HUES6 (cell line): ENCODE measurements around the gene USHBP1.
"Not testable (repeated sequence)": the region's sequence is repeated elsewhere in the genome, so short reads cannot be mapped to it uniquely, and the experiment has no call there.

ENCODE experiments used
- H3K27ac ChIP-seq: 2 replicates; pipeline ENCODE4 v1.7.0; 2013; ENCODE audit warnings: low read depth, mild to moderate bottlenecking, low read length, inconsistent platforms
- H3K27me3 ChIP-seq: 2 replicates; pipeline ENCODE4 v1.6.1; 2013; ENCODE audit warnings: low read length; ENCODE audit not compliant: control insufficient read depth, insufficient read depth
- H3K36me3 ChIP-seq: 2 replicates; pipeline ENCODE4 v1.6.1; 2013; ENCODE audit warnings: low read length; ENCODE audit not compliant: control insufficient read depth, insufficient read depth
- H3K4me1 ChIP-seq: 2 replicates; pipeline ENCODE4 v1.6.1; 2013; ENCODE audit warnings: low read length; ENCODE audit not compliant: control insufficient read depth, insufficient read depth
- H3K4me3 ChIP-seq: 2 replicates; pipeline ENCODE4 v1.5.1; 2013; ENCODE audit warnings: low read depth, low read length
- H3K9ac ChIP-seq: one replicate; pipeline ENCODE4 v1.6.1; 2013; ENCODE audit warnings: mild to moderate bottlenecking, low read length
- H3K9me3 ChIP-seq: 2 replicates; pipeline ENCODE4 v1.6.1; 2013; ENCODE audit warnings: low read depth, low read length; ENCODE audit not compliant: control insufficient read depth, insufficient read depth

Gene USHBP1

GRCh38 chr19:17281391-17282304, 17.1 kb upstream of the USHBP1 start, which contains the start of gene ANKLE1:
ANKLE1 (plus strand) TSS chr19:17281901; CDS start chr19:17281921, 20 bp downstream.
- H3K9ac ChIP-seq = peak within 1 kb of the TSS; percentile 14
- H3K27ac ChIP-seq = no peak within 1 kb of the TSS
- peaks cover 5% of the 10 kb centered on the region; the same call in 1 of the 2 replicates for H3K9me3 ChIP-seq
- H3K27me3 ChIP-seq = peaks cover 12% of the 10 kb centered on the region; the same call in 1 of the 2 replicates
- peak within 1 kb of the TSS; percentile 44 for H3K4me3 ChIP-seq
- H3K36me3 ChIP-seq = peaks cover 36% of the 10 kb centered on the region
- peaks cover 6% of the 10 kb centered on the region; the same call in 1 of the 2 replicates for H3K4me1 ChIP-seq

- Histone ChIP-seq H3K27me3 (peaks cover 12% of the 10 kb centered on the region; the same call in 1 of the 2 replicates), H3K36me3 (peaks cover 51% of the 10 kb centered on the region)
These were observed 14.9 kb upstream of the USHBP1 start for GRCh38 chr19:17279436-17279835.

GRCh38 chr19:17275441-17276175, 11.1 kb upstream of the USHBP1 start:
- peaks cover 71% of the 10 kb centered on the region for H3K36me3 ChIP-seq
- no peak overlapping the region for H3K4me3 ChIP-seq
- no peaks in the 10 kb centered on the region for H3K27me3 ChIP-seq
- no peaks in the 10 kb centered on the region for H3K9me3 ChIP-seq
- H3K27ac ChIP-seq = no peak overlapping the region
- H3K9ac ChIP-seq = no peak overlapping the region
- H3K4me1 ChIP-seq = no peaks in the 10 kb centered on the region

More at GRCh38 chr19:17279436-17279835, 14.9 kb upstream of the USHBP1 start:
- Histone ChIP-seq H3K4me1 (peaks cover 6% of the 10 kb centered on the region; the same call in 1 of the 2 replicates), H3K27ac (no peak overlapping the region), H3K9ac (no peak overlapping the region), H3K4me3 (no peak overlapping the region), H3K9me3 (no peaks in the 10 kb centered on the region)

GRCh38 chr19:17274892-17275291, 10.3 kb upstream of the USHBP1 start:
- H3K27me3 ChIP-seq, H3K4me3 ChIP-seq, H3K27ac ChIP-seq, H3K9me3 ChIP-seq, H3K9ac ChIP-seq, H3K4me1 ChIP-seq: not testable (repeated sequence)
- peaks cover 76% of the 10 kb centered on the region for H3K36me3 ChIP-seq

- peaks cover 10% of the 10 kb centered on the region for H3K4me1 ChIP-seq
- no peak overlapping the region for H3K4me3 ChIP-seq
- H3K36me3 ChIP-seq = peaks cover 33% of the 10 kb centered on the region
- no peaks in the 10 kb centered on the region for H3K9me3 ChIP-seq
- H3K9ac ChIP-seq = no peak overlapping the region
- H3K27me3 ChIP-seq = no peaks in the 10 kb centered on the region
- no peak overlapping the region for H3K27ac ChIP-seq
These were observed 4.2 kb upstream of the USHBP1 start for GRCh38 chr19:17268754-17269153.

GRCh38 chr19:17266975-17267788, 2.6 kb upstream of the USHBP1 start, which contains the start of gene BABAM1:
BABAM1 (plus strand) TSS chr19:17267443; CDS start chr19:17268807, 1,364 bp downstream.
- Histone ChIP-seq H3K27me3 (no peaks in the 10 kb centered on the region), H3K9ac (peak within 1 kb of the TSS; percentile 95), H3K27ac (peak within 1 kb of the TSS; percentile 61), H3K4me3 (peak within 1 kb of the TSS; percentile 91), H3K4me1 (peaks cover 10% of the 10 kb centered on the region), H3K9me3 (no peaks in the 10 kb centered on the region), H3K36me3 (peaks cover 27% of the 10 kb centered on the region)

- H3K4me3 ChIP-seq = 0 out of 2 replicates have a peak overlapping the region, but pooled peaks have one; percentile 14
- H3K36me3 ChIP-seq = peaks cover 21% of the 10 kb centered on the region
- H3K9ac ChIP-seq = no peak overlapping the region
- H3K27ac ChIP-seq = no peak overlapping the region
- peaks cover 10% of the 10 kb centered on the region for H3K4me1 ChIP-seq
- no peaks in the 10 kb centered on the region for H3K27me3 ChIP-seq
- no peaks in the 10 kb centered on the region for H3K9me3 ChIP-seq
These were observed 2.0 kb upstream of the USHBP1 start for GRCh38 chr19:17266589-17266974.

GRCh38 chr19:17266026-17266425, 1.5 kb upstream of the USHBP1 start:
- Histone ChIP-seq H3K9ac (no peak overlapping the region), H3K4me3 (no peak overlapping the region)

GRCh38 chr19:17263712-17264640, 569 bp downstream of the USHBP1 start:
- Histone ChIP-seq H3K36me3 (peaks cover 9% of the 10 kb centered on the region), H3K4me1 (peaks cover 10% of the 10 kb centered on the region), H3K4me3 (peak overlapping the region; percentile 5; the same call in 1 of the 2 replicates), H3K9ac (peak overlapping the region; percentile 38), H3K9me3 (peaks cover 10% of the 10 kb centered on the region; the same call in 1 of the 2 replicates), H3K27ac (peak overlapping the region; percentile 66), H3K27me3 (no peaks in the 10 kb centered on the region)

More at GRCh38 chr19:17266026-17266425, 1.5 kb upstream of the USHBP1 start:
- Histone ChIP-seq H3K27me3 (no peaks in the 10 kb centered on the region), H3K4me1 (peaks cover 10% of the 10 kb centered on the region), H3K9me3 (no peaks in the 10 kb centered on the region), H3K36me3 (peaks cover 15% of the 10 kb centered on the region), H3K27ac (no peak overlapping the region)
